GM19025 (cell line): ENCODE results near the gene CMC1.
"Not testable (repeated sequence)": the region's sequence is repeated elsewhere in the genome, so short reads cannot be mapped to it uniquely, and the experiment has no call there.

Experiments
- ATAC-seq: cut with Tn5 transposase; IDR thresholded peaks from one replicate; pipeline ENCODE4 v1.9.1; 2021; ENCODE audit warnings: mild to moderate bottlenecking, low read depth, moderate library complexity; ENCODE audit not compliant: unreplicated experiment

CMC1 gene

DNA sequence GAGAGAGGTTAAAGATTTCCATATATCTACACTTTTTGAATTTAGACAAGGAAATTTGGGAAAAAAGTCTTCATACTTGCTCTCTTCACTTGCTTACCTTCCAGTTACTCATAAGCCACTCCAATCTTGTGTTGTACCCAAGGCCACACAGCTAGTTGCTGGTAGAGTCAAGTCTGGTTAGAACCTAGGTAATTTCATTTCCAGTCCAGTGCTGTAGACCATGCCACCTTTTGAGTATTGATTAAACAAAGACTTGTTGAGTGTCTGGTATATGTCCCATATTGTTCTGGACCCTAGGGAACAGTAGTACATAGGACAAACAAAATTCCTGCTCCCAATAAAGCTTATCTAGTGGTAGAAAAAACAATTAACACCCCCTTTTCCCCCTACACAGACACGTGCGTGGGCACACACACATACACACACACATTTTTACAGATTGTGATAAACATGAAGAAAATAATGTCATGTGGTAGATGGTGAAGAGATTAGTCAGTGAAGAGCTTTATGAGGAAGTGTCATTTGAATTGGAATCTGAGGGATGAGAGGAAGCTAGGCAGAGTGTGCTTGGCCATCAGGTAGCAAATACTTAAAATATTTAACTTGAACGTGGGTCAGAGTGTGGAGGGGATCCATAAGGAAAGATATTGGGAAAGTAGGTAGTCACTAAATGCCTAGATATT is 2.1 kb downstream of the CMC1 start:
- ATAC-seq: no peak

DNA sequence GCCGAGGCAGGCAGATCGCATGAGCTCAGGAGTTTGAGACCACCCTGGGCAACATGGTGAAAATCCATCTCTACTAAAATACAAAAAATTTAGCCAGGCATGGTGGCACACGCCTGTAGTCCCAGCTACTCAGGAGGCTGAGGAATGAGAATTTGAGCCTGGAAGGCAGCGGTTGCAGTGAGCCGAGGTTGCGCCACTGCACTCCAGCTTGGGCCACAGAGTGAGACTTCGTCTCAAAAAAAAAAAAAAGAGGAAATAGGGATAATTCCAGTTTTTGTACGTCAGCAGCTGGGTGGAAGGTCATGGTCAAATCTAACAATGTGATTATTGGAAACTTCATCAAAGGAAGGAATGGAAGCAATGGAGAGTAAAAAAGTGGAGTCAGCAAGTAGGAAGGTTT is 3.1 kb downstream of the CMC1 start:
- no peak for ATAC-seq

DNA sequence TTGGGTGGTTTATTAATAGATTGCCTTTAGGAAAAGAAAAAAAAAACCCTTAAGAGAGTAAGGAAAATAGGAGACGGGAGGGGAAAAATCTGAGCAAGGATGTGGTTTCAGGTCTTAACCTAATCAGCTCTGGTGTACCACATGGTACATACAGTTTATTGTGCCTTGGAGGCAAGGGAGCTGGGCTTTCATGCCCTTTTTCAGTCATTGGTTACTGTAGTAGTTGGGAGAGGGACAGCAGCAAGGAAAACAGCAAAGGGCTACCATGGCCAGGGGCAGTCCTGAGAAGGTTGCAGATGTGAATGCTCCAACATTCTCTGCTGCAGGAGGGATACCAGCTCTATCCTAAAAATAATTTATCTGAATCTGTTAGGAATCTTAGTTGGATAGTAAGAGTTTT is 5.9 kb downstream of the CMC1 start:
- no peak for ATAC-seq

DNA sequence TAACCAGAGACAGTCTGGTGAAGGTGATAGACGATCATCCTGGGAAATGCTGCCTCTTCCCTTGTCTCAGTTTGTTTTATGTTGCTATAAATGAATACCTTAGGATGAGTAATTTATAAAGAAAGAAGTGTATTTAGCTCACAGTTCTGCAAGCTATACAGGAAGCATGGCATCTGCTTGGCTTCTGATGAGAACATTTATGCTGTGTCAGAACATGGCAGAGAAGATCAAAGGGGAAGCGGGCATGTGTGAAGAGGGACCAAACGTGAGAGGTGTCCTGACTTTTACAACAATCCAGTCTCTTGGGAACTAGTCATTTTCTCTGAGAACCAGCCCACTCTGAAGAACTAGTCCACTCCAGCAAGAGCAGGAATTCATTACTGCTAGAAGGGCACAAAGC is 9.6 kb downstream of the CMC1 start:
- ATAC-seq: no peak

- no peak for ATAC-seq
Measured at GRCh38 chr3:28252001-28252431, 10.6 kb downstream of the CMC1 start.

DNA sequence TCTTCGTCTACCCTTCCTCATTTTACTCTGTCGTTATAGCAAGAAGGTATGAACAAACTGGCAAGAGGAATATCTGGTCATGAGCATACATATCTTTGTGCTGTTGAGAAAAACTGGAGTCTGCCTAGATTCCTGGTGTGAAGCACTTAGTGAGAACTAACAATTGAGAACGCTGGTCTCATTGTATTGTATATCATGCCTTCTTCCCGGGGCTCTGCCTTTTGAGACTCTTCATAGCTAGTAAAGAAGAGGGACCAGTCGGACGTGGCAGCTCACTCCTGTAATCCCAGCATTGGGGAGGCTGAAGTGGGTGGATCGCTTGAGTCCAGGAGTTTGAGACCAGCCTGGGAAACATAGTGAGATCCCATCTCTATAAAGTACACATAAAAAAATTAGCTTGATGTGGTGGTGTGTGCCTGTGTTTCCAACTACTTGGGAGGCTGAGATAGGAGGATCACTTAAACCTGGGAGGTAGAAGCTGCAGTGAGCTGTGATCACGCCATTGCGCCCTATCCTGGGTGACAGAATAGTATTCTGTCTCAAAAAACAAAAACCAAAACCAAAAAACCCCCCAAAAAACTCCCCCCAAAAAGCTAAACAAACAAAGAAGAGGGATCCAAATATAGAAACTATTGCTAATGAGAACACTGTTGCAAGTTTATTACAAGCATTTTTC is 11.8 kb downstream of the CMC1 start:
- no peak for ATAC-seq

GRCh38 chr3:28262001-28262400 is 20.6 kb downstream of the CMC1 start:
- ATAC-seq: no peak

GRCh38 chr3:28265641-28266040 is 24.2 kb downstream of the CMC1 start:
- ATAC-seq: no peak

GRCh38 chr3:28267984-28268849 is 26.8 kb downstream of the CMC1 start:
- no peak for ATAC-seq

DNA sequence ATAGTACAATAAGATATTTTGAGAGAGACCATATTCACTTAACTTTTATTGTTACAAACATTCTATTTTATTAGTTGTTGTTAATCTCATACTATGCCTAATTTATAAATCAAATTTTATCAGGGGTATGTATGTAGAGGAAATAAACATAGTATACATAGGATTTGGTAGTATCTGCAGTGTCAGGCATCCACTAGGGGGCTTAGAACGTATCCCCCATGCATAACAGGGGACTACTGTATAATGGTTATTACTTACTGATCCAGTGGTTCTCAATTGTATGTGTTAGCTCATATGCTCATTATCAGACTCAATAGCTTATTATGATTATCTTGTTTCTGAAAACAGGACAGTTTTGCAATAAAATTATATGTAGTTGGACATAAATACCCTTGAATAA is 27.6 kb downstream of the CMC1 start:
- ATAC-seq: no peak

DNA sequence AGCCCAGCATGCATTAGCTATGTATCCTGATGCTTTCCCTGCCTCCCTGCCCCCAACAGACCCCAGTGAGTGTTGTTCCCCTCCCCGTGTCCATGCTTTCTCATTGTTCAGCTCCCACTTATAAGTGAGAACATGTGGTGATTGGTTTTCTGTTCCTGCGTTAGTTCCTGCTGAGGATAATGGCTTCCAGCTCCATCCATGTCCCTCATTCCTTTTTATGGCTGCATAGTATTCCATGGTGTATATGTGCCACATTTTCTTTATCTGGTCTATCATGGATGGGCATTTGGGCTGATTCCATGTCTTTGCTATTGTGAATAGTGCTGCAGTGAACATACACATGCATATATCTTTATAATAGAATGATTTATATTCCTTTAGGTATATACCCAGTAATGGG is 28.5 kb downstream of the CMC1 start:
- ATAC-seq: not testable (repeated sequence)

GRCh38 chr3:28273837-28274236 is 32.4 kb downstream of the CMC1 start:
- ATAC-seq: no peak

DNA sequence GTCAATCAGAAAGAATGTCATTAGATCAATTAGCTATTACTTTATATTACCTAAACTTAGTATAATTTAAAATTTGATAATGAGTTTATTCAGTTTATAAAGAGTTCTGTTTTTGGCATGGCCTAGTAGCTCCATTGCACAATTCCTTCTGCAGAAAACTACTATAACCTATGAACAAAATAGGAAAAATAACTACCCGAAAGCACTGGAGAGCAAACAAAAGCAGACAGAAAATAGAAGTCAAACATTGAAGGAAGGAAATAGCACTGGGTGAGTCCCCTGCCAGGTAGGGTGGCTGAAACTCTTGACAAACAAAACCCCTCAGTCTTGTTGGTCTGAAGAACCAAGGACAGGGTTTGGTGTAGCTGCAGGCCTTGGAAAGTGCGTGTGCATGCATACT is 37.5 kb downstream of the CMC1 start:
- no peak for ATAC-seq

GRCh38 chr3:28279770-28280169 is 38.4 kb downstream of the CMC1 start:
- no peak for ATAC-seq

- no peak for ATAC-seq
Measured at GRCh38 chr3:28280781-28281180, 39.4 kb downstream of the CMC1 start.

DNA sequence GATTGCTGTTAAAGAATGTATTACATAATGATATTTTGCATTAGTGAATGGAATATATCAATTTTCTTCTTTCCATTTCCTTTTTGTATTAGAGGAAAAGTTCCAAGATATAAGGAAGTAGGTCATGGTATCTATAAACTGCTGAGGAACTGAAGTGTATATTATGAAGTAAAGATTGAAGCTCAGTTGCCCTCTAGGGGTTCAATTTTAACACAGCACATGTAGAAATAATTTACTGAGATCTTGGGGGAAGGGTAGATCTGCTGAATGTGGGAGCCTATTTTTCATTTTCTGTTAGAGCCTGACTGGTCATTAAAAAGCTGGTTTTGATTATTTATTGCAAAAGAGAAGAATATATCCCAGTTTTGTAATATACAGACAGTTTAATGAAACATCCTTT is 45.2 kb downstream of the CMC1 start:
- peak; percentile 75 for ATAC-seq

DNA sequence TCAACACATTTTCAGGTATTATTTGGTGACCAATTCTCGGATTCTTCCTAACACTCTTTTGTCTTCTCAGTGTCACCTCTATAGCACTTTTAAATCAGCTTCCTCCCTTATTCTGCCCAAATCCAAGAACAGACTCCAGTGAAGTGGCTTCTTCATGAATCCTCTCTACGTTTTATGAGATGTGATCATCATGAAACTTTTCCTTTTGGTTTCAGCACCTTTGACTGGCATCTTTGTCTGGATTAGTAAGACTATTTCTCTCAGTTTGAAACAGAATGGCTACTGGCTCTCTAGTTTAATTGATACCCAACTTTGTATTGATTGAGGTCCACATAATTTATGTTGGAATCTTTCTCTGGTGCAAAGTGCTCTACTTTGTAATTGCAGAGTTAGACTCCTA is 45.6 kb downstream of the CMC1 start:
- no peak for ATAC-seq

- no peak for ATAC-seq
Measured at GRCh38 chr3:28290863-28291300, 49.5 kb downstream of the CMC1 start.

DNA sequence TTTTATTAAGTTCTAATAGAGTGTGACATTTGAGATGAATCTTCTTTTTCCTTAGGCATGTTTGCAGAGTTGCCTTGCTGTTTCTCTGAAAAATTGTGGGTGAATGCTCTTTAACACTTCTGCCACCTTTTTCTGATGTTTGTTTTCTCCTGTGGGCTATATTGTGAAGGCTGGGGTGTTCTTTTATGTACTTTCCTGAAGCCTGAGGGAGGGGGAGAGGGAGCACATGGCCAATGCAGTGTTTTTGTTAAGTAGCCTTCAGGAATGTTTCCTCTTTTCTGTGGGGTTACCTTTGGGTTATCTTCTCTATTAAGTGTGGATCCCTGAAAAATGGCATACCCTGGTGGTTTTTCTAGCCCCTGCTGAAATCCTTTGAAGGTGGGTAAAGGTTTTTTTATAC is 50.2 kb downstream of the CMC1 start:
- ATAC-seq: no peak

DNA sequence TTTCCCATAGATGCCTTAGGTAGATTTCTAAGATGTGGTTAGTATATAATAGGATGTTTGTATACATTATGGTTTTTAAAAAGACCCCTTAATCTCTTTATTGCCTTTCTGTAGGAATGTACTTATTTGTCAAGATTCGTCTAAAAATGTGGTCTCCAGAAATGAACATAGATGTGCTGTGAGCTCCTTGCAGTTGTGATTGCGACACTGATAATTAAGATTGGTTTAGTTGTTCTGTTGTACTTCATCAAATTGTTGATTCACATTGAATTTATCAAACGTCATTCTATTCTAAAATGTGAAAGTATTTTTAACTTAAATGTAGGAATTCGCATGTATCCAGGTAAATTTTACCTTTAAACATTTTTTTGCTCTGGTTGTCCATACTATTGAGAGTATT is 51.2 kb downstream of the CMC1 start:
- no peak for ATAC-seq

GRCh38 chr3:28294667-28295413 is 53.4 kb downstream of the CMC1 start:
- ATAC-seq: no peak
